ENCODE measurements around the gene AEBP2. TPM values are rescaled to one million over a fixed set of nuclear protein-coding genes. Genes with fewer than 3 reads are reported as not detected.
"Not testable (repeated sequence)": the region's sequence is repeated elsewhere in the genome, so short reads cannot be mapped to it uniquely, and the experiment has no call there.

The AEBP2 gene
- total RNA-seq, 2 donors from 2014 or later: 25.1 to 25.7 TPM

- Histone ChIP-seq H3K4me1 (no peaks in the 10 kb centered on the region), H3K36me3 (replicated peaks in 1 of 2; ENCODE audit: insufficient read depth in 1 of 2, low read depth in 2 of 2) (no peaks in the 10 kb centered on the region), H3K9me3 (no peaks in the 10 kb centered on the region), H3K4me3 (no peak overlapping the region), H3K27ac (no peak overlapping the region), H3K27me3 (no peaks in the 10 kb centered on the region)
- 84 to 88% methylated on average over 10 of the region's 10 CpGs for WGBS, 2 donors
- TF ChIP-seq, protein P1, sequence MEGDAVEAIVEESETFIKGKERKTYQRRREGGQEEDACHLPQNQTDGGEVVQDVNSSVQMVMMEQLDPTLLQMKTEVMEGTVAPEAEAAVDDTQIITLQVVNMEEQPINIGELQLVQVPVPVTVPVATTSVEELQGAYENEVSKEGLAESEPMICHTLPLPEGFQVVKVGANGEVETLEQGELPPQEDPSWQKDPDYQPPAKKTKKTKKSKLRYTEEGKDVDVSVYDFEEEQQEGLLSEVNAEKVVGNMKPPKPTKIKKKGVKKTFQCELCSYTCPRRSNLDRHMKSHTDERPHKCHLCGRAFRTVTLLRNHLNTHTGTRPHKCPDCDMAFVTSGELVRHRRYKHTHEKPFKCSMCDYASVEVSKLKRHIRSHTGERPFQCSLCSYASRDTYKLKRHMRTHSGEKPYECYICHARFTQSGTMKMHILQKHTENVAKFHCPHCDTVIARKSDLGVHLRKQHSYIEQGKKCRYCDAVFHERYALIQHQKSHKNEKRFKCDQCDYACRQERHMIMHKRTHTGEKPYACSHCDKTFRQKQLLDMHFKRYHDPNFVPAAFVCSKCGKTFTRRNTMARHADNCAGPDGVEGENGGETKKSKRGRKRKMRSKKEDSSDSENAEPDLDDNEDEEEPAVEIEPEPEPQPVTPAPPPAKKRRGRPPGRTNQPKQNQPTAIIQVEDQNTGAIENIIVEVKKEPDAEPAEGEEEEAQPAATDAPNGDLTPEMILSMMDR (IDR thresholded peaks at IDR 0.05): no peak
- TF ChIP-seq POLR2A (IDR thresholded peaks at IDR 0.05): no peak
- ATAC-seq (no peak), DNase-seq (no peak)
- intact Hi-C loops (cut with DNase I): no loop called here
Measured at GRCh38 chr12:19411234-19412204, 27.8 kb upstream of the AEBP2 start.

DNA sequence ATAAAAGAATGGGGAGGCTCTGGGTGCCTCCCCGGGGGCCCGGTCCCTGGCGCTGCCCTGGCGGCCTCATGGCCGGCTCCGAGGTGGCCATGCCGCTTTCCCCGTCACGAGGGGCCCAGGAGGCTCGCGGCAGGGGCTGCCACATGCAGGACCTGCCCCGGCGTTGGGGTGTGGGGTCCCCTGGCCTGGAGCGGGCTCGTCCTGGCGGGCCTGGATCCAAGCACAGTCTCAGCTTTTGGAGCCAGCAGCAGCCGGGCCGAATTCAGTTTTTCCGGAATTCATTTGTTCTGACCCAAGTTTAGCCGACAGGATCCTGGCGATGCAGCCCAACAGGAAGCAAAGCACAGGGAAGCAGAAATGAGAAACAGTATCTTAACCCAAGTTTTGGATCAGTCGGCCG lies 26.4 kb upstream of the AEBP2 start:
- Histone ChIP-seq H3K27me3 (no peaks in the 10 kb centered on the region), H3K27ac (no peak overlapping the region), H3K4me3 (no peak overlapping the region), H3K4me1 (no peaks in the 10 kb centered on the region), H3K9me3 (no peaks in the 10 kb centered on the region), H3K36me3 (replicated peaks in 1 of 2; ENCODE audit: insufficient read depth in 1 of 2, low read depth in 2 of 2) (no peaks in the 10 kb centered on the region)
- WGBS, 2 donors: 79 to 87% methylated on average over 11 to 23 of the region's 23 CpGs
- intact Hi-C loops (cut with DNase I): no loop called here
- no peak for ATAC-seq
- peak in 1 of 4 donors; percentile 8 for DNase-seq
- TF ChIP-seq, protein P1 (IDR thresholded peaks at IDR 0.05): no peak
- TF ChIP-seq POLR2A (IDR thresholded peaks at IDR 0.05): no peak

GRCh38 chr12:19413582-19413981 lies 25.7 kb upstream of the AEBP2 start:
- H3K36me3 ChIP-seq (replicated peaks in 1 of 2; ENCODE audit: insufficient read depth in 1 of 2, low read depth in 2 of 2); H3K4me3 ChIP-seq; H3K9me3 ChIP-seq; H3K4me1 ChIP-seq; intact Hi-C loops (cut with DNase I); H3K27ac ChIP-seq; H3K27me3 ChIP-seq; DNase-seq; ATAC-seq: not testable (repeated sequence)
- WGBS, 2 donors: 89 to 90% methylated on average over 5 of the region's 5 CpGs

GRCh38 chr12:19415563-19415962 lies 23.7 kb upstream of the AEBP2 start:
- H3K9me3 ChIP-seq: no peaks in the 10 kb centered on the region
- DNase-seq (no peak), ATAC-seq (no peak)
- H3K36me3 ChIP-seq (replicated peaks in 1 of 2; ENCODE audit: insufficient read depth in 1 of 2, low read depth in 2 of 2): no peaks in the 10 kb centered on the region
- no peak for TF ChIP-seq POLR2A (IDR thresholded peaks at IDR 0.05)
- TF ChIP-seq, protein P1 (IDR thresholded peaks at IDR 0.05): no peak
- H3K4me1 ChIP-seq: no peaks in the 10 kb centered on the region
- H3K4me3 ChIP-seq: no peak overlapping the region
- intact Hi-C loops (cut with DNase I): no loop called here
- H3K27ac ChIP-seq: no peak overlapping the region
- H3K27me3 ChIP-seq: no peaks in the 10 kb centered on the region

DNA sequence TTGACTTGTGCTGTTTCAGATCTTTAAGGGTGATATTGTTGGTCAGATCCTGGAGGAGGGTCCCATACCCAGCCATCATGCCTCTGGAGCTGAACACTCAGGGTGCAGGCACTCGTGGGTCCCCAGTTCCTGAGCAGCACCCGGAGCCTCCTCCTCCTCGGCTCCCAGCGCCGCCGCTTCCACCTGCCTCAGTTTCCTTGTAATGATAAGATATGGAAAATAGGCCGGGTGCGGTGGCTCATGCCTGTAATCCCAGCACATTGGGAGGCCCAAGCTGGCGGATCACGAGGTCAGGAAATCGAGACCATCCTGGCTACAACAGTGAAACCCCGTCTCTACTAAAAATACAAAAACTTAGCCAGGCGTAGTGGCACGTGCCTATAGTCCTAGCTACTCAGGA lies 20.2 kb upstream of the AEBP2 start:
- 84 to 92% methylated on average over 12 to 14 of the region's 14 CpGs for WGBS, 2 donors
- ATAC-seq: no peak
- Histone ChIP-seq H3K27me3 (no peaks in the 10 kb centered on the region), H3K27ac (no peak overlapping the region), H3K4me1 (no peaks in the 10 kb centered on the region), H3K36me3 (replicated peaks in 1 of 2; ENCODE audit: insufficient read depth in 1 of 2, low read depth in 2 of 2) (no peaks in the 10 kb centered on the region), H3K4me3 (no peak overlapping the region), H3K9me3 (no peaks in the 10 kb centered on the region)
- DNase-seq: no peak
- no peak for TF ChIP-seq POLR2A (IDR thresholded peaks at IDR 0.05)
- TF ChIP-seq, protein P1 (IDR thresholded peaks at IDR 0.05): no peak
- intact Hi-C loops (cut with DNase I): no loop called here

All from body of pancreas (tissue), 4 donors.